IMR-90 (cell line): ENCODE results near the gene EMID1.

Experiments used
- BHLHE40 ChIP-seq: fragments of 150-350 bp; IDR thresholded peaks from 2 replicates; pipeline ENCODE4 v1.6.1; 2016; ENCODE audit warnings: mild to moderate bottlenecking, low read depth, low read length
- MXI1 ChIP-seq: IDR thresholded peaks from 2 replicates; pipeline ENCODE4 v1.6.1; 2012; ENCODE audit warnings: low read depth, mild to moderate bottlenecking, low read length, moderate library complexity, borderline replicate concordance
- NFE2L2 ChIP-seq: fragments of 150-350 bp; IDR thresholded peaks from 2 replicates; pipeline ENCODE4 v1.6.1; 2016; ENCODE audit warnings: low read depth, mild to moderate bottlenecking, low read length
- TF ChIP-seq, protein P1 (sequence below): conservative IDR thresholded peaks from 2 replicates; pipeline ENCODE4 v1.5.1; 2012; ENCODE audit warnings: mild to moderate bottlenecking, low read depth, low read length, improper control_type of control experiment

DNA sequence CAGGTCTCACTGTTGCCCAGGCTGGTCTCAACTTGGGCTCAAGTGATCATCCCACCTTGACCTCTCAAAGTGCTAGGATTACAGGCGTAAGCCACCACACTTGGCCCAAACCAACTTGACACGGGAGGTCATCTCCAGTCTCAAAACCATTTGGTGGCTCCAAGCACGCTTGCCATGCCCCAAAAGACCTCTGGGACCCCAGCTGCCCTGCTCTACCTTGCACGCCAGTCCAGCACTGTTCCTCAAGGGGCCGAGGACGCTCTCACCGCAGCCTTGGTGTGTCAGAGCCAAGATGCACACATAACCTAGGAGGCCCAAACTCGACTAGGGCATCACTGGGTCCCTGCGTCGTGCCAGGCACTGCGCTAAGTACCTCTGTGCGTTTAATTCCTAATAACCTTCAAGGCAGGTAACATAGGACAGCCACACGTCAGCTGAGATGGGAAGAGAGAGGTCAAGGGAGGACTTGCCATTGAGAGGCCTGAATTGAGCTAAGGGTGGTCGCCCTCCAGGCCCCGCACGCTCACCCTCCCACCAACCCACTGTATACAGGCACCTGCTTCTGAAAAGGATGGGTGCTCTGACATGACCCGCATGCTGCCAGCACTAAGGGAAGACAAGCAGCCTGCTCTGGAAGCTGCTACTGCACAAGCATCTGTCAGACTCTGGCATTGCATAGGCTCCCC is 96.2 kb downstream of the EMID1 start:
- TF ChIP-seq MXI1 (no peak), NFE2L2 (no peak), BHLHE40 (no peak)
- TF ChIP-seq, protein P1, sequence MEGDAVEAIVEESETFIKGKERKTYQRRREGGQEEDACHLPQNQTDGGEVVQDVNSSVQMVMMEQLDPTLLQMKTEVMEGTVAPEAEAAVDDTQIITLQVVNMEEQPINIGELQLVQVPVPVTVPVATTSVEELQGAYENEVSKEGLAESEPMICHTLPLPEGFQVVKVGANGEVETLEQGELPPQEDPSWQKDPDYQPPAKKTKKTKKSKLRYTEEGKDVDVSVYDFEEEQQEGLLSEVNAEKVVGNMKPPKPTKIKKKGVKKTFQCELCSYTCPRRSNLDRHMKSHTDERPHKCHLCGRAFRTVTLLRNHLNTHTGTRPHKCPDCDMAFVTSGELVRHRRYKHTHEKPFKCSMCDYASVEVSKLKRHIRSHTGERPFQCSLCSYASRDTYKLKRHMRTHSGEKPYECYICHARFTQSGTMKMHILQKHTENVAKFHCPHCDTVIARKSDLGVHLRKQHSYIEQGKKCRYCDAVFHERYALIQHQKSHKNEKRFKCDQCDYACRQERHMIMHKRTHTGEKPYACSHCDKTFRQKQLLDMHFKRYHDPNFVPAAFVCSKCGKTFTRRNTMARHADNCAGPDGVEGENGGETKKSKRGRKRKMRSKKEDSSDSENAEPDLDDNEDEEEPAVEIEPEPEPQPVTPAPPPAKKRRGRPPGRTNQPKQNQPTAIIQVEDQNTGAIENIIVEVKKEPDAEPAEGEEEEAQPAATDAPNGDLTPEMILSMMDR, result no peak
